Gastrocnemius medialis (tissue), 4 donors: ENCODE measurements around the gene LY86. TPM values are rescaled to one million over a fixed set of nuclear protein-coding genes. Genes with fewer than 3 reads are reported as not detected.

Experiments
- ATAC-seq, 2 donors: fragments of 150-250 bp; one replicate each; pipeline ENCODE4 v1.9.1; 2016
- DNase-seq, 2 donors: peaks; one replicate each; pipeline ENCODE4 v3.0.0-alpha.2; 2019
- H3K27ac ChIP-seq, 4 donors: fragments of 200-600 bp; sonication (generic); 1 replicate in 1 of 4; 2 replicates in 3 of 4; pipeline ENCODE4 v1.5.1; 2016 to 2018; ENCODE audit warnings: mild to moderate bottlenecking in 2 of 4, moderate library complexity in 1 of 4
- H3K27me3 ChIP-seq, 3 donors: fragments of 200-600 bp; sonication (generic) in 2 of 3; 1 replicate in 1 of 3; 2 replicates in 2 of 3; pipeline versions ENCODE4 v1.5.1 to v1.6.0; 2016 to 2019; ENCODE audit warnings: mild to moderate bottlenecking in 1 of 3, moderate library complexity in 1 of 3
- H3K36me3 ChIP-seq, 2 donors: fragments of 200-600 bp; sonication (generic) in 1 of 2; one replicate each; pipeline ENCODE4 v1.5.1; 2017 to 2018
- H3K4me1 ChIP-seq, 2 donors: fragments of 200-600 bp; sonication (generic) in 1 of 2; one replicate each; pipeline ENCODE4 v1.5.1; 2016 to 2017; ENCODE audit warnings: mild to moderate bottlenecking in 2 of 2
- H3K4me3 ChIP-seq, 4 donors: fragments of 200-600 bp; sonication (generic) in 3 of 4; 1 replicate in 1 of 4; 2 replicates in 3 of 4; pipeline ENCODE4 v1.5.1; 2016 to 2019; ENCODE audit warnings: mild to moderate bottlenecking in 2 of 4
- H3K9me3 ChIP-seq, 3 donors: fragments of 200-600 bp; sonication (generic) in 2 of 3; 1 replicate in 1 of 3; 2 replicates in 2 of 3; pipeline ENCODE4 v1.5.1; 2016 to 2019
- POLR2A ChIP-seq, 2 donors: fragments of 450-650 bp; IDR thresholded peaks; one replicate each; pipeline ENCODE4 v1.6.1; 2017; ENCODE audit warnings: antibody characterized with exemption in 2 of 2, mild to moderate bottlenecking in 2 of 2, moderate library complexity in 2 of 2
- in situ Hi-C, 4 donors: fragments of 200-750 bp; cut with MboI; loops; one replicate each; pipeline versions ENCODE4 v1.15.0 to v1.8.0; 2017; ENCODE audit warnings: low sequenced_read_pairs in 4 of 4
- intact Hi-C: fragments of 100-400 bp; cut with DNase I; formaldehyde crosslinking; loops from one replicate; pipeline ENCODE4 v1.15.1; 2023; ENCODE audit warnings: low total_unique reads
- total RNA-seq, 4 donors: library from RNA; depleted of rRNA; stranded (reverse); fragments of >200 nt; gene quantifications; one replicate each; pipeline versions ENCODE4 v1.1.0 to v1.2.3, GENCODE V29; 2016
- TF ChIP-seq, protein P1 (sequence below), 5 experiments: fragments of 450-650 bp in 3 of 5; fragments of 200-600 bp in 2 of 5; sonication (generic) in 2 of 5; IDR thresholded peaks in 4 of 5; conservative IDR thresholded peaks in 1 of 5; 1 replicate in 4 of 5; 2 replicates in 1 of 5; pipeline ENCODE4 v1.5.1; 2016 to 2019; ENCODE audit warnings: antibody characterized with exemption in 5 of 5, mild to moderate bottlenecking in 3 of 5, moderate library complexity in 3 of 5

The LY86 gene
- total RNA-seq, 4 donors from 2014 or later: 0.49 to 1.3 TPM; not detected in 2

DNA sequence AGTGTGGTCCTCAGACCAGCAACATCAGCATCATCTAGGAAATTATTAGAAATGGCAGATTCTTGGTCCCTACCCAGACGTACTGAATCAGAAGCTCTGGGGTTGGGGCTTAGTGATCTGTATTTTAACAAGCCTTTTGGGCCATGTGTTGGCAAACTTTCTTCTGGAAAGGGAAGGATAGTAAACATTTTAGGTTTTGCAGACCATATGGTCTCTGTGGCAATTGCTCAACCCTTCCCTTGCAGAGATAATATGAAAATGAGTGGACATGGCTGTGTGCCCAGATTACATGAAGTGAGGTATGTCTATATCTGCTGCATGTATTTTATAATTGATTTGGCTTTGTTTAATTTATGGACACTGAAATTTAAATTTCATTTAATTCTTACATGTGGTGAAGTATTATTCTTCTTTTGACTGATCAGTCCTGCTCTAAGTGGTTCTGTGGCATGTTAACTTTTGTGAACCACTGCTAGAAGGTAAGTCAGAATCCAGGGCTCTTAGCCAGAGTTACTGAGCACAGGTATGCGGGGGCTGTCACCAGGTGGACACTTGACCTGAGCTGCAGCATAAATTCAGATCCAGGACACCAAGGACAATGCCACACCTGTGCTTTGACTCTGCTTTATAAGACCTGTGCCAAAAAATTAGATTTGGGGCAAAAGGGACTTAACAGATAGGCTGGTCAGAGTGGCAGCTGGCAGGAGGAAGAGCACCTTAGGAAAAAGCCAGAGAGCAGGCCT lies 43.2 kb downstream of the LY86 start:
- no peaks in the 10 kb centered on the region for H3K9me3 ChIP-seq
- ATAC-seq (no peak), DNase-seq (no peak)
- no peak for TF ChIP-seq POLR2A (IDR thresholded peaks at IDR 0.05)
- TF ChIP-seq, protein P1, sequence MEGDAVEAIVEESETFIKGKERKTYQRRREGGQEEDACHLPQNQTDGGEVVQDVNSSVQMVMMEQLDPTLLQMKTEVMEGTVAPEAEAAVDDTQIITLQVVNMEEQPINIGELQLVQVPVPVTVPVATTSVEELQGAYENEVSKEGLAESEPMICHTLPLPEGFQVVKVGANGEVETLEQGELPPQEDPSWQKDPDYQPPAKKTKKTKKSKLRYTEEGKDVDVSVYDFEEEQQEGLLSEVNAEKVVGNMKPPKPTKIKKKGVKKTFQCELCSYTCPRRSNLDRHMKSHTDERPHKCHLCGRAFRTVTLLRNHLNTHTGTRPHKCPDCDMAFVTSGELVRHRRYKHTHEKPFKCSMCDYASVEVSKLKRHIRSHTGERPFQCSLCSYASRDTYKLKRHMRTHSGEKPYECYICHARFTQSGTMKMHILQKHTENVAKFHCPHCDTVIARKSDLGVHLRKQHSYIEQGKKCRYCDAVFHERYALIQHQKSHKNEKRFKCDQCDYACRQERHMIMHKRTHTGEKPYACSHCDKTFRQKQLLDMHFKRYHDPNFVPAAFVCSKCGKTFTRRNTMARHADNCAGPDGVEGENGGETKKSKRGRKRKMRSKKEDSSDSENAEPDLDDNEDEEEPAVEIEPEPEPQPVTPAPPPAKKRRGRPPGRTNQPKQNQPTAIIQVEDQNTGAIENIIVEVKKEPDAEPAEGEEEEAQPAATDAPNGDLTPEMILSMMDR (IDR thresholded peaks at IDR 0.05 in 4 of 5, conservative IDR thresholded peaks at IDR 0.05 in 1 of 5): no peak
- no peaks in the 10 kb centered on the region for H3K4me1 ChIP-seq
- no peak overlapping the region for H3K4me3 ChIP-seq
- in situ Hi-C loops (no loop called here), intact Hi-C loops (no loop called here)
- H3K27me3 ChIP-seq: no peaks in the 10 kb centered on the region
- no peaks in the 10 kb centered on the region for H3K36me3 ChIP-seq
- no peak overlapping the region for H3K27ac ChIP-seq

DNA sequence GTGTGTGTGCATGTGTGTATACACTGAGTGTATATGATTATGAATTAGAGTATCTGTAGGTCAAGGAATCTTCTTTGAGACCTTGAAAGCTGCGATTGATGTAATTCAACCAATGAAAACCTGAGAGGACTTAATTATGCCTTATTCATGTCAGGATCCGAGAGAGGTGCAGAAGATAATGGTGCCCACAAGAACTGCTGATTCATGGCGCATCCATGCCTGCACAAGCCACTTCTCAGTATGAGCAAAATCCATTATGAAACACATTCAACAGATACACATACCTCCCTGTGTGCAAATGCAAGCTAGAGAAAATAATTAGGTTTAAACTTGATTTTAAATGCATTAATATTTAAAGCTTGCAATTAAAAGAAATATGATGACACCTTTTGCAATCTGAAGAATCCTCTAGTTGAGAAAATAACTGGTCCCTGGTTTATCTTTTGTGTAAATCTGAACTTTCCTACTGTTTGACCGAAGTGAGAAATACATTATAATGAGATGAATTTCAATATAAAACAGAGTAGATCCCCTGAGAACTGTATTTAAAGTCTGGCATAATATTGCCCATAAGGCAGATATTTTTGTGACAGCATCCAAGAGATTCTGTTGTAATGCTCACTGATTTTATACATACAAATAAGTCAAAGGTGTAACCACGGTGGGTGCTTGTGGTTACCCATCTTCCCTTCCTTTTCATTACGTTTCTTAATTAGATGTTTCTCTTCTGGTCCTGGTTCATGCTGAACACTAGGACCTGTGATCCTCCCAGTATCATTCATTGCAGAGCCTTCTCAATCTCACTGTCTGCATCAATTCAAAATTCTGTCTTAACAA lies 45.6 kb downstream of the LY86 start:
- H3K36me3 ChIP-seq: no peaks in the 10 kb centered on the region
- DNase-seq (no peak), ATAC-seq (no peak)
- no peak overlapping the region for H3K27ac ChIP-seq
- TF ChIP-seq, protein P1 (IDR thresholded peaks at IDR 0.05 in 4 of 5, conservative IDR thresholded peaks at IDR 0.05 in 1 of 5): no peak
- no peak for TF ChIP-seq POLR2A (IDR thresholded peaks at IDR 0.05)
- no peaks in the 10 kb centered on the region for H3K4me1 ChIP-seq
- H3K27me3 ChIP-seq: no peaks in the 10 kb centered on the region
- H3K9me3 ChIP-seq: no peaks in the 10 kb centered on the region
- intact Hi-C loops (no loop called here), in situ Hi-C loops (no loop called here)
- no peak overlapping the region for H3K4me3 ChIP-seq

DNA sequence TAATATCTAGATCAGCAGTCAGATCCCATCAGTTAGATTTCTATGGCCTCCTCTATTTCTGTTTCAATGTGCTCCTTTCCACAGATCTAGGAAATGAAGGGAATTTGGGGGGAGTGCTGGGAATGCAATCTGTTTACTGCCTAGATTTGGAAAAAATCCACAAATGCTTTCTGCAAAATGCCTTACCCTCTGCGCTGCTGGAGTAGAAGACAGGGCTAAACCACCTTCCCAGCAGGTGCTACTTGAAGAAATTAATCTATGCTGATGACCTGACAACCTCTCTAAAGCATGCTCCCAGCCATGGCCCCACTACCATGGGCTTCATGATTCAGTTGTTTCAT lies 46.2 kb downstream of the LY86 start:
- Histone ChIP-seq H3K27me3 (no peaks in the 10 kb centered on the region), H3K9me3 (no peaks in the 10 kb centered on the region), H3K4me1 (no peaks in the 10 kb centered on the region), H3K4me3 (no peak overlapping the region), H3K27ac (no peak overlapping the region), H3K36me3 (no peaks in the 10 kb centered on the region)
- in situ Hi-C loops (no loop called here), intact Hi-C loops (no loop called here)
- TF ChIP-seq POLR2A (IDR thresholded peaks at IDR 0.05): no peak
- TF ChIP-seq, protein P1 (IDR thresholded peaks at IDR 0.05 in 4 of 5, conservative IDR thresholded peaks at IDR 0.05 in 1 of 5): no peak
- DNase-seq (no peak), ATAC-seq (no peak)

DNA sequence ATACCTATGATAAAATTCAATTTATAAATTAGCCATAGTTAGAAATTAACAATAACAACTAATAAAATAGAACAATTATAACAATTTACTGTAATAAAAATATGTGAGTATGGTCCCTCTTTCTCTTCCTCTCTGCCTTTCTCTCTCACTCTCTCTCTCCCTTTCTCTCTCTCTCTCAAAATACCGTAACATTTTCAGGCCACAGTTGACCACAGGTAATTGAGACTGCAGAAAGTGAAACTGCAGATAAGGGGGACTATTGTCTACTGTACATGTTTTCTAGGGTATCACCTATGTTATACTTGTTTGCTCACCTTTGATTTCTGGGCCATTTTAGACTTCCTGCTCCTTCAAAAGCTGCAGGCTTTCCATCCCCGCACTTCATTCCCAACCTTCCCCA lies 46.8 kb downstream of the LY86 start:
- DNase-seq (no peak), ATAC-seq (no peak)
- TF ChIP-seq, protein P1 (IDR thresholded peaks at IDR 0.05 in 4 of 5, conservative IDR thresholded peaks at IDR 0.05 in 1 of 5): no peak
- TF ChIP-seq POLR2A (IDR thresholded peaks at IDR 0.05): no peak
- in situ Hi-C loops: no loop called here
- Histone ChIP-seq H3K9me3 (no peaks in the 10 kb centered on the region), H3K4me3 (no peak overlapping the region), H3K27me3 (no peaks in the 10 kb centered on the region), H3K4me1 (no peaks in the 10 kb centered on the region), H3K27ac (no peak overlapping the region), H3K36me3 (no peaks in the 10 kb centered on the region)
- intact Hi-C loops: no loop called here
